HepG2 (cell line): ENCODE measurements around the gene ZCCHC24. TPM values are rescaled to one million over a fixed set of nuclear protein-coding genes. Genes with fewer than 3 reads are reported as not detected.

Experiments used
- DMTF1 ChIP-seq: sonication (generic); formaldehyde crosslinking; IDR thresholded peaks from 2 replicates; pipeline ENCODE4 v1.4.0; 2020; ENCODE audit warnings: mild to moderate bottlenecking, missing genetic modification reagents
- EEA1 ChIP-seq: sonication (generic); formaldehyde crosslinking; IDR thresholded peaks from 2 replicates; pipeline ENCODE4 v1.5.1; 2020; ENCODE audit warnings: mild to moderate bottlenecking, missing genetic modification reagents, borderline replicate concordance
- GPN1 ChIP-seq: sonication (generic); formaldehyde crosslinking; IDR thresholded peaks from 2 replicates; pipeline ENCODE4 v1.5.1; 2020; ENCODE audit warnings: missing genetic modification reagents, borderline replicate concordance
- HHEX ChIP-seq: IDR thresholded peaks from 2 replicates; pipeline ENCODE4 v1.6.1; 2016; ENCODE audit warnings: control low read depth
- KAT7 ChIP-seq: IDR thresholded peaks from 2 replicates; pipeline ENCODE4 v1.6.1; 2018; ENCODE audit warnings: borderline replicate concordance, missing compliant biosample characterization
- KDM5B ChIP-seq: sonication (generic); formaldehyde crosslinking; IDR thresholded peaks from 2 replicates; pipeline ENCODE4 v1.4.0; 2020; ENCODE audit warnings: missing genetic modification reagents, mild to moderate bottlenecking, borderline replicate concordance
- NFE2 ChIP-seq: sonication (generic); formaldehyde crosslinking; IDR thresholded peaks from 2 replicates; pipeline ENCODE4 v1.4.0; 2020; ENCODE audit warnings: missing genetic modification reagents
- POLR2A ChIP-seq, 2 experiments: IDR thresholded peaks; 2 replicates each; pipeline ENCODE4 v1.6.1; 2011; ENCODE audit warnings: low read depth in 2 of 2, low read length in 2 of 2, mild to moderate bottlenecking in 1 of 2, moderate library complexity in 1 of 2; ENCODE audit not compliant: insufficient read depth in 1 of 2
- REL ChIP-seq: sonication (generic); formaldehyde crosslinking; conservative IDR thresholded peaks from 2 replicates; pipeline ENCODE4 v1.8.0; 2022; ENCODE audit warnings: mild to moderate bottlenecking, missing genetic modification reagents, moderate library complexity
- SETDB1 ChIP-seq: sonication (generic); formaldehyde crosslinking; IDR thresholded peaks from 2 replicates; pipeline ENCODE4 v1.5.1; 2020; ENCODE audit warnings: missing genetic modification reagents, mild to moderate bottlenecking, borderline replicate concordance
- TSC22D2 ChIP-seq: sonication (generic); formaldehyde crosslinking; IDR thresholded peaks from 2 replicates; pipeline ENCODE4 v1.5.1; 2020; ENCODE audit warnings: missing genetic modification reagents, mild to moderate bottlenecking, borderline replicate concordance
- ZNF276 ChIP-seq: sonication (generic); formaldehyde crosslinking; IDR thresholded peaks from 2 replicates; pipeline ENCODE4 v1.4.0; 2020; ENCODE audit warnings: mild to moderate bottlenecking, low read depth, missing genetic modification reagents
- ZNF557 ChIP-seq: sonication (generic); formaldehyde crosslinking; IDR thresholded peaks from 2 replicates; pipeline ENCODE4 v1.4.0; 2020; ENCODE audit warnings: missing genetic modification reagents
- ZNF761 ChIP-seq: sonication (generic); formaldehyde crosslinking; conservative IDR thresholded peaks from 2 replicates; pipeline ENCODE4 v1.4.0; 2020; ENCODE audit warnings: mild to moderate bottlenecking, missing genetic modification reagents
- ZNF816 ChIP-seq: sonication (generic); formaldehyde crosslinking; IDR thresholded peaks from 2 replicates; pipeline ENCODE4 v1.8.0; 2022; ENCODE audit warnings: missing genetic modification reagents, mild to moderate bottlenecking, borderline replicate concordance
- polyA plus RNA-seq, 8 experiments: library from polyadenylated mRNA; depleted of rRNA in 3 of 8; stranded (reverse) in 7 of 8; unstranded in 1 of 8; fragments of >200 nt; fragmentation: Illumina TruSeq in 4 of 8; extraction: Trizol in 4 of 8; gene quantifications; 2 replicates each; pipeline versions ENCODE4 v1.2.1 to v1.2.3, GENCODE V29; 2011 to 2016; ENCODE audit warnings: low read depth in 4 of 8, missing spikeins in 1 of 8, mixed read lengths in 1 of 8; ENCODE audit not compliant: insufficient read depth in 1 of 8
- total RNA-seq, 5 experiments: library from RNA; depleted of rRNA; stranded (reverse); fragments of >200 nt; fragmentation: Illumina TruSeq; extraction: Trizol; gene quantifications; 2 replicates each; pipeline ENCODE4 v1.2.3, GENCODE V29; 2016; ENCODE audit warnings: low read depth in 1 of 5

Gene ZCCHC24
- total and polyA plus RNA-seq, 2 of the 13 experiments (the other 11 are each of a cell fraction or from before 2014, with no cell fraction given) = 3.1 to 7.9 TPM

- TF ChIP-seq ZNF816 (CRISPR knock-in tag) = 0 out of 2 replicates have a peak, but pooled peaks have one; percentile 34
- TF ChIP-seq SETDB1 (CRISPR knock-in tag) = no peak
- TF ChIP-seq POLR2A (IDR thresholded peaks at IDR 0.05; ENCODE audit: insufficient read depth in 1 of 2, low read depth in 2 of 2, low read length in 2 of 2) = no peak
- TF ChIP-seq ZNF761 (CRISPR knock-in tag) = no peak
- no peak for TF ChIP-seq TSC22D2
- TF ChIP-seq NFE2 (CRISPR knock-in tag) = no peak
- TF ChIP-seq ZNF557 (CRISPR knock-in tag) = no peak
- TF ChIP-seq EEA1 = no peak
- TF ChIP-seq REL (CRISPR knock-in tag) = no peak
- TF ChIP-seq KAT7 (CRISPR knock-in tag) = no peak
- TF ChIP-seq KDM5B (CRISPR knock-in tag) = no peak
- TF ChIP-seq ZNF276 (CRISPR knock-in tag) = no peak
- TF ChIP-seq GPN1 = no peak
- no peak for TF ChIP-seq HHEX (CRISPR knock-in tag)
- no peak for TF ChIP-seq DMTF1 (CRISPR knock-in tag)
Observed at GRCh38 chr10:79445977-79446757, 743 bp upstream of the ZCCHC24 start (continued).
